ENCODE data around the gene KCNH3.
A peak's percentile ranks its signal among the peaks of the same experiment; 100 is the strongest.
"Not testable (repeated sequence)": the region's sequence is repeated elsewhere in the genome, so short reads cannot be mapped to it uniquely, and the experiment has no call there.

Gene KCNH3

GRCh38 chr12:49538510-49539403 lies at the start of gene KCNH3:
Gene KCNH3 (plus strand): TSS chr12:49539030. CDS start chr12:49539417, 387 bp downstream.
- peak; percentile 40 for DNase-seq

- no peak for DNase-seq
Measured at GRCh38 chr12:49489154-49489553, 49.7 kb upstream of the KCNH3 start.

- DNase-seq: no peak
Measured at GRCh38 chr12:49489720-49490119, 49.1 kb upstream of the KCNH3 start.

- no peak for DNase-seq
Measured at GRCh38 chr12:49491823-49492222, 47.0 kb upstream of the KCNH3 start.

- no peak for DNase-seq
Measured at GRCh38 chr12:49493900-49494299, 44.9 kb upstream of the KCNH3 start.

- DNase-seq: no peak
Measured at GRCh38 chr12:49496417-49497360, 42.1 kb upstream of the KCNH3 start.

GRCh38 chr12:49501895-49502294 lies 36.9 kb upstream of the KCNH3 start:
- DNase-seq: no peak

- DNase-seq: no peak
Measured at GRCh38 chr12:49502590-49502989, 36.2 kb upstream of the KCNH3 start.

GRCh38 chr12:49503674-49504180 lies 35.1 kb upstream of the KCNH3 start:
- no peak for DNase-seq

- DNase-seq: no peak
Measured at GRCh38 chr12:49505672-49506071, 33.2 kb upstream of the KCNH3 start.

GRCh38 chr12:49507139-49507538 lies 31.7 kb upstream of the KCNH3 start:
- no peak for DNase-seq

- not testable (repeated sequence) for DNase-seq
Measured at GRCh38 chr12:49509681-49510080, 29.1 kb upstream of the KCNH3 start.

- no peak for DNase-seq
Measured at GRCh38 chr12:49511410-49511809, 27.4 kb upstream of the KCNH3 start.

- no peak for DNase-seq
Measured at GRCh38 chr12:49512546-49512945, 26.3 kb upstream of the KCNH3 start.

- no peak for DNase-seq
Measured at GRCh38 chr12:49515266-49515665, 23.6 kb upstream of the KCNH3 start.

- DNase-seq: no peak
Measured at GRCh38 chr12:49518914-49519573, 19.8 kb upstream of the KCNH3 start.

- no peak for DNase-seq
Measured at GRCh38 chr12:49519574-49519936, 19.3 kb upstream of the KCNH3 start.

- no peak for DNase-seq
Measured at GRCh38 chr12:49521389-49521788, 17.4 kb upstream of the KCNH3 start.

GRCh38 chr12:49524660-49525324 lies 14.0 kb upstream of the KCNH3 start:
- no peak for DNase-seq

- no peak for DNase-seq
Measured at GRCh38 chr12:49525942-49526341, 12.9 kb upstream of the KCNH3 start.

- DNase-seq: no peak
Measured at GRCh38 chr12:49527361-49528130, 11.3 kb upstream of the KCNH3 start.

GRCh38 chr12:49529414-49529813 lies 9.4 kb upstream of the KCNH3 start:
- DNase-seq: no peak

Measured in NCI-H2227 treated with DMSO at 0.1 percent for 48 hours (cell line).